Mesenchymal stem cell (in vitro differentiated cells and primary cell): Measurements from ENCODE around the gene CDH23.

Source experiments
- DNase-seq: peaks from one replicate; pipeline ENCODE4 v3.0.0-alpha.2; 2013
- H2AFZ ChIP-seq: one replicate; pipeline ENCODE4 v1.6.1; 2013; ENCODE audit warnings: low read depth, mild to moderate bottlenecking, control low read depth, inconsistent platforms, low read length, moderate library complexity
- H2AK5ac ChIP-seq: 2 replicates; pipeline ENCODE4 v1.6.1; 2013; ENCODE audit warnings: low read length, moderate library complexity, mild to moderate bottlenecking, inconsistent platforms; ENCODE audit not compliant: severe bottlenecking
- H2BK120ac ChIP-seq: one replicate; pipeline ENCODE4 v1.6.1; 2013; ENCODE audit warnings: low read depth, mild to moderate bottlenecking, inconsistent platforms, low read length, moderate library complexity
- H2BK12ac ChIP-seq, 2 experiments: one replicate each; pipeline ENCODE4 v1.6.1; 2013; ENCODE audit warnings: inconsistent platforms in 2 of 2, low read length in 2 of 2, mild to moderate bottlenecking in 2 of 2, moderate library complexity in 2 of 2, control low read depth in 1 of 2
- H2BK15ac ChIP-seq: one replicate; pipeline ENCODE4 v1.6.1; 2013; ENCODE audit warnings: mild to moderate bottlenecking, low read depth, inconsistent platforms; ENCODE audit not compliant: poor library complexity, severe bottlenecking
- H2BK5ac ChIP-seq: 2 replicates; pipeline ENCODE4 v1.6.1; 2013; ENCODE audit warnings: low read depth, mild to moderate bottlenecking, low read length, control low read depth, inconsistent platforms; ENCODE audit not compliant: poor library complexity, severe bottlenecking
- H3K14ac ChIP-seq, 2 experiments: one replicate each; pipeline ENCODE4 v1.6.1; 2013; ENCODE audit warnings: inconsistent platforms in 2 of 2, low read length in 2 of 2, control low read depth in 1 of 2, mild to moderate bottlenecking in 1 of 2, moderate library complexity in 1 of 2
- H3K18ac ChIP-seq, 2 experiments: one replicate each; pipeline ENCODE4 v1.6.1; 2013; ENCODE audit warnings: inconsistent platforms in 2 of 2, low read length in 2 of 2, control low read depth in 1 of 2, low read depth in 1 of 2, mild to moderate bottlenecking in 1 of 2
- H3K23ac ChIP-seq, 2 experiments: one replicate each; pipeline ENCODE4 v1.6.1; 2013; ENCODE audit warnings: inconsistent platforms in 2 of 2, low read length in 2 of 2, mild to moderate bottlenecking in 2 of 2, moderate library complexity in 2 of 2, control low read depth in 1 of 2
- H3K27ac ChIP-seq: 2 replicates; pipeline ENCODE4 v1.5.1; 2013; ENCODE audit warnings: mild to moderate bottlenecking, moderate library complexity, low read length, control low read depth, inconsistent platforms; ENCODE audit not compliant: poor library complexity, severe bottlenecking
- H3K27me3 ChIP-seq, 2 experiments: 2 replicates each; pipeline versions ENCODE4 v1.6.1 to v1.7.0; 2013; ENCODE audit warnings: low read length in 2 of 2, mild to moderate bottlenecking in 2 of 2, moderate library complexity in 2 of 2, control low read depth in 1 of 2, inconsistent platforms in 1 of 2; ENCODE audit not compliant: control insufficient read depth in 1 of 2, insufficient read depth in 1 of 2
- H3K36me3 ChIP-seq, 2 experiments: 2 replicates each; pipeline versions ENCODE4 v1.6.1 to v1.7.0; 2013; ENCODE audit warnings: low read length in 2 of 2, control low read depth in 1 of 2, inconsistent platforms in 1 of 2, low read depth in 1 of 2, mild to moderate bottlenecking in 1 of 2; ENCODE audit not compliant: insufficient read depth in 2 of 2, control insufficient read depth in 1 of 2
- H3K4ac ChIP-seq, 2 experiments: one replicate each; pipeline ENCODE4 v1.6.1; 2013; ENCODE audit warnings: inconsistent platforms in 2 of 2, low read length in 2 of 2, mild to moderate bottlenecking in 2 of 2, moderate library complexity in 2 of 2, control low read depth in 1 of 2, low read depth in 1 of 2
- H3K4me1 ChIP-seq: 2 replicates; pipeline ENCODE4 v1.6.1; 2013; ENCODE audit warnings: low read depth, low read length, control low read depth; ENCODE audit not compliant: control insufficient read depth, insufficient read depth
- H3K4me2 ChIP-seq: 2 replicates; pipeline ENCODE4 v1.6.1; 2013; ENCODE audit warnings: low read length, mild to moderate bottlenecking, inconsistent platforms; ENCODE audit not compliant: poor library complexity, severe bottlenecking
- H3K4me3 ChIP-seq, 2 experiments: 2 replicates each; pipeline versions ENCODE4 v1.5.1 to v1.7.0; 2013; ENCODE audit warnings: low read length in 2 of 2, mild to moderate bottlenecking in 2 of 2, control low read depth in 1 of 2, low read depth in 1 of 2; ENCODE audit not compliant: insufficient read depth in 1 of 2
- H3K79me1 ChIP-seq: replicated peaks from 2 replicates; pipeline ENCODE4 v1.6.1; 2013; ENCODE audit warnings: mild to moderate bottlenecking, control low read depth, low read length, inconsistent platforms; ENCODE audit not compliant: poor library complexity, severe bottlenecking
- H3K9ac ChIP-seq: 2 replicates; pipeline ENCODE4 v1.7.0; 2013; ENCODE audit warnings: mild to moderate bottlenecking, low read length, moderate library complexity
- H3K9me3 ChIP-seq: 2 replicates; pipeline ENCODE4 v1.7.0; 2013; ENCODE audit warnings: mild to moderate bottlenecking, low read length; ENCODE audit not compliant: control insufficient read depth
- H4K8ac ChIP-seq: one replicate; pipeline ENCODE4 v1.6.1; 2013; ENCODE audit warnings: inconsistent platforms, mild to moderate bottlenecking, low read length, moderate library complexity
- H4K91ac ChIP-seq: one replicate; pipeline ENCODE4 v1.6.1; 2013; ENCODE audit warnings: mild to moderate bottlenecking, low read length, inconsistent platforms
- WGBS: methylation state at CpG from one replicate; pipeline ENCODE4 v1.1.7; 2013; ENCODE audit warnings: mixed read lengths; 5-methylcytosine and 5-hydroxymethylcytosine counted together

Gene CDH23

DNA sequence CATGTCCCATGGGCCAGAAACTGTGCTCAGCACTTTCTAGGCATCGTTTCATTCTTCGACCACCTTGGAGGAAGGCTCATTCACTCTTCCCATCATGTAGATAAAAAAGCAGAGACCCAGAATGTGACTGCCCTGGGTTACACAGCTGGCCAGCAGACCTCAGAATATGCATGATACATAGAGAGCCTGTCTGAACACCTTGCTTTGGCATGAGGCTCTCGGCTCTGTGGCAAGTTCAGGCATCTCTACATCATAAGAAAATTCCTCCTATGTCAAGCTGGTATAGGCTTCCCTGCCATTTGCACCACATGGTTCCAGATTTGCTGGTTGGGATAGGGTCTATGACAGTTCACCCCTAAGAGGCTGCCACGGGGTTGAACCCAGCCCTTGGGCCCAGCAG is 134.1 kb downstream of the CDH23 start:
- no peak overlapping the region for H4K91ac ChIP-seq
- H3K27me3 ChIP-seq, result peaks cover 17 to 55% of the 10 kb centered on the region in 2 experiments
- H3K4ac ChIP-seq, result no peak overlapping the region
- H3K27ac ChIP-seq, result no peak overlapping the region
- no peak overlapping the region for H3K9ac ChIP-seq
- no peaks in the 10 kb centered on the region for H3K36me3 ChIP-seq
- H3K4me2 ChIP-seq, result no peak overlapping the region
- H2AFZ ChIP-seq, result no peak overlapping the region
- WGBS, result 79% methylated on average over 3 of the region's 4 CpGs
- no peak overlapping the region for H3K4me3 ChIP-seq
- H2AK5ac ChIP-seq, result no peak overlapping the region
- no peaks in the 10 kb centered on the region for H3K9me3 ChIP-seq
- no peak overlapping the region for H3K14ac ChIP-seq
- H2BK5ac ChIP-seq, result no peak overlapping the region
- H2BK120ac ChIP-seq, result no peak overlapping the region
- no peak overlapping the region for H2BK15ac ChIP-seq
- no peak for DNase-seq
- H3K79me1 ChIP-seq, result no peaks in the 10 kb centered on the region
- peaks cover 9% of the 10 kb centered on the region for H3K4me1 ChIP-seq
- H4K8ac ChIP-seq, result no peak overlapping the region
- H2BK12ac ChIP-seq, result no peak overlapping the region
- no peak overlapping the region for H3K18ac ChIP-seq
- no peak overlapping the region for H3K23ac ChIP-seq

DNA sequence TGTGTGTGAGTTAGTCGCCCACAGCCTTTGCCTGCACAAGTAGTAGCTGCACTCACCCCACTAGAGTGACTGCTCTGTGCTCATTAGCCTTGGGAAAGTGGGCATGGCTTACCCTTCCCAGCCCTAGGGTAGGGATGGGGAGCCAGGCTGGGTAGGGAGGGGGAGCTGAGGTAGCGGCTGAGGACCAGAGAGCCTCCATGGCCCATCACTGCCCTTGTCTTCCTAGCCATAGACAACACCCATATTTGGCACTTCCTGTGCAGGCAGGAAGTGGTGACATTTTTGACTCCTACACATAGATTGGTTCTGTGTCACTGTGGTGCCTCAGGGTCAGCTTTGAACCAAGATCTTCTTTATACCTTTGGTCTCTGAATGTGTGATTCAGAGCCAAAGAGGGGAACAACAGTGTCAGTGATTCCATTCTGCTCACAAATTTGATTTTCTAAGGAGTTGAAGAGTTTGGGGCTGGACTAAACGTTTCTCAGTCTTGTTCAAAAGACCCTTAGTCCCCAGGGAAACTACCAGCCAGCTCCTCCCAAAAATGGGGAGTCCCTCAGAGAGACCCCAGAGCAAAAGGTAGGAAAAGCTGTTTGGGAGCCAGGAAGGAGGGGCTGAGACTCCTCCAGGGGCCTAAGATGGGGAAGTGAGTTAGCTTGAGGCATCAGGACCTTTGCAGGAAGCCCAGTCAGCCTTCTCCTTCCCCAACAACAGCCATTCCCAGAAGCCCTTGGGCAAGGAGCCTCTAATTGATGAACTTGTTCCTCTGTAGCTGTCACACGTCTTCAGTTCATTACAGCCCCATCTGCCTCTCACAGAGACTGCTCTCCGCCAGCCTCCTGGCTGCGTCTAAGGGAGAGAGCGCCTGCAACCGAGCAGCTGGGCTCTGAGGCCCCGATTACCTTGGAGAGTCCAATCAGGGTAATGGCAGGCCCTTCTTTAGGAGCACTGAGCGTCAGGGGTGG is 135.0 kb downstream of the CDH23 start:
- Histone ChIP-seq H2BK120ac (no peak overlapping the region), H3K27ac (no peak overlapping the region), H3K9me3 (no peaks in the 10 kb centered on the region), H3K79me1 (no peaks in the 10 kb centered on the region), H3K18ac (no peak overlapping the region), H3K36me3 (no peaks in the 10 kb centered on the region), H3K27me3 (peaks cover 8 to 49% of the 10 kb centered on the region in 2 experiments), H4K8ac (no peak overlapping the region), H3K4me1 (peaks cover 8% of the 10 kb centered on the region), H2BK15ac (no peak overlapping the region), H3K9ac (no peak overlapping the region), H2BK5ac (no peak overlapping the region), H4K91ac (no peak overlapping the region), H3K4me3 (no peak overlapping the region), H3K4me2 (no peak overlapping the region), H3K23ac (no peak overlapping the region), H3K4ac (no peak overlapping the region), H2AFZ (no peak overlapping the region), H2BK12ac (no peak overlapping the region), H2AK5ac (no peak overlapping the region), H3K14ac (no peak overlapping the region)
- no peak for DNase-seq
- 70% methylated on average over 8 of the region's 10 CpGs for WGBS

DNA sequence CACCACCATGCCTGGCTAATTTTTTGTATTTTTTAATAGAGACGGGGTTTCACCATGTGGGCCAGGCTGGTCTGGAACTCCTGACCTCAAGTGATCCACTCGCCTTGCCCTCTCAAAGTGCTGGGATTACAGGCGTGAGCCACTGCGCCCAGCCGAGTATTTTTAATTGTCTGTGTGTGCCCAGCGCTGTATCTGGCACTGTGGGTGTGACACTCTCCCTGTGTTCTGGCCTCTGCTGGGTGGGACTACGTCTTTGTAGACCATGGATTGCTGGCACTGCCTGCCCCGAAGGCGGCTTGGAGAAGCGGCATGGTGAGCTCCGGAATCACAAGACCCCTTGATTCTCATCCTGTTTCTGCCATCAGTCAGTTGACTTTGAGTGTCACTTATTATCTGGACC is 136.2 kb downstream of the CDH23 start:
- Histone ChIP-seq H3K4me2 (no peak overlapping the region), H3K27me3 (peaks cover 6 to 45% of the 10 kb centered on the region in 2 experiments), H3K14ac (no peak overlapping the region), H3K79me1 (no peaks in the 10 kb centered on the region), H3K23ac (no peak overlapping the region), H2AFZ (no peak overlapping the region), H3K9me3 (no peaks in the 10 kb centered on the region), H2BK12ac (no peak overlapping the region), H3K4me1 (peaks cover 2% of the 10 kb centered on the region), H3K27ac (no peak overlapping the region), H2BK15ac (no peak overlapping the region), H3K4ac (no peak overlapping the region), H3K36me3 (no peaks in the 10 kb centered on the region), H4K8ac (no peak overlapping the region), H3K9ac (no peak overlapping the region), H2AK5ac (no peak overlapping the region), H2BK5ac (no peak overlapping the region), H3K18ac (no peak overlapping the region), H4K91ac (no peak overlapping the region), H3K4me3 (no peak overlapping the region), H2BK120ac (no peak overlapping the region)
- WGBS, result 89% methylated on average over 11 of the region's 11 CpGs
- no peak for DNase-seq

DNA sequence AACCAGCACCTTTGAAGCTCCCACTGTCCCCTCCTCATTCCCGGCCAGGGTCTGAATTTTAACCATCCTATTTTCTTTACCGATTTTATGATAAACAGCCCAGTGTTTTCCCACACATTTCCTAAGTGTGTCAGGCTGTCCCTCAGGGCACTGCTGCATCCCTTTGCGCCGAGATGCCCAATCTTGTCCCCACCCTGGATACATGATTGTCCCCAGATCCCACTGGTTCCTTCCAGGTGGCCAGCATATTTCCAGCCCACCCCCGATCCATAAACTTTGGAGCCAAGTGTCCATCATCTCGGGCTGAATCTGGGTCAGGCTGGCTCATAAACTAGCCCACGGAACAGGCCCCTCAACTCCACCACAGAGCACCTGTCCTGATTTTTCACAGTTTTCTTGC is 137.2 kb downstream of the CDH23 start:
- no peak for DNase-seq
- Histone ChIP-seq H3K4ac (no peak overlapping the region), H3K4me2 (no peak overlapping the region), H3K27ac (no peak overlapping the region), H3K9me3 (no peaks in the 10 kb centered on the region), H3K23ac (no peak overlapping the region), H2BK15ac (no peak overlapping the region), H3K4me1 (peaks cover 2% of the 10 kb centered on the region), H2BK12ac (no peak overlapping the region), H3K27me3 (peaks cover 6 to 53% of the 10 kb centered on the region in 2 experiments), H3K9ac (no peak overlapping the region), H4K8ac (no peak overlapping the region), H3K14ac (no peak overlapping the region), H4K91ac (no peak overlapping the region), H2AK5ac (no peak overlapping the region), H2AFZ (no peak overlapping the region), H3K79me1 (no peaks in the 10 kb centered on the region), H2BK5ac (no peak overlapping the region), H2BK120ac (no peak overlapping the region), H3K18ac (no peak overlapping the region), H3K36me3 (no peaks in the 10 kb centered on the region), H3K4me3 (no peak overlapping the region)
- 85% methylated on average over 7 of the region's 7 CpGs for WGBS
